Transverse colon (tissue), 4 donors: ENCODE results near the gene IL15RA. TPM values are rescaled to one million over a fixed set of nuclear protein-coding genes. Genes with fewer than 3 reads are reported as not detected.

Experiments used
- DNase-seq: peaks from one replicate; pipeline ENCODE4 v3.0.0-alpha.2; 2019
- H3K27ac ChIP-seq, 4 donors: fragments of 200-600 bp; sonication (generic); 2 replicates each; pipeline ENCODE4 v1.5.1; 2016 to 2018; ENCODE audit warnings: inconsistent platforms in 4 of 4
- H3K27me3 ChIP-seq: fragments of 200-600 bp; sonication (generic); 2 replicates; pipeline ENCODE4 v1.5.1; 2017; ENCODE audit warnings: inconsistent platforms
- H3K36me3 ChIP-seq, 4 donors: fragments of 200-600 bp; sonication (generic); 2 replicates each; pipeline ENCODE4 v1.5.1; 2017 to 2019; ENCODE audit warnings: inconsistent platforms in 4 of 4
- H3K4me1 ChIP-seq, 4 donors: fragments of 200-600 bp; sonication (generic); 2 replicates each; pipeline ENCODE4 v1.5.1; 2017 to 2020; ENCODE audit warnings: inconsistent platforms in 4 of 4
- H3K4me3 ChIP-seq, 4 donors: fragments of 200-600 bp; sonication (generic); 1 replicate in 1 of 4; 2 replicates in 3 of 4; pipeline versions ENCODE4 v1.5.1 to v1.6.1; 2017 to 2019; ENCODE audit warnings: inconsistent platforms in 4 of 4
- H3K9me3 ChIP-seq, 2 donors: fragments of 200-600 bp; sonication (generic); 2 replicates each; pipeline ENCODE4 v1.5.1; 2017 to 2019; ENCODE audit warnings: inconsistent platforms in 2 of 2
- CTCF ChIP-seq, 5 experiments: fragments of 200-600 bp in 3 of 5; fragments of 450-650 bp in 2 of 5; sonication (generic) in 3 of 5; IDR thresholded peaks; 1 replicate in 2 of 5; 2 replicates in 3 of 5; pipeline ENCODE4 v1.5.1; 2016 to 2017; ENCODE audit warnings: antibody characterized with exemption in 5 of 5, inconsistent platforms in 3 of 5, mild to moderate bottlenecking in 2 of 5, moderate library complexity in 1 of 5
- EP300 ChIP-seq: sonication (generic); formaldehyde crosslinking; IDR thresholded peaks from one replicate; pipeline ENCODE4 v1.6.1; 2017; ENCODE audit warnings: antibody characterized with exemption, low read depth
- POLR2A ChIP-seq: fragments of 450-650 bp; IDR thresholded peaks from one replicate; pipeline ENCODE4 v1.6.1; 2016; ENCODE audit warnings: antibody characterized with exemption, mild to moderate bottlenecking, moderate library complexity
- POLR2AphosphoS5 ChIP-seq, 3 donors: sonication (generic); formaldehyde crosslinking; IDR thresholded peaks; one replicate each; pipeline ENCODE4 v1.6.1; 2016; ENCODE audit warnings: antibody characterized with exemption in 3 of 3
- WGBS, 2 donors: methylation state at CpG; one replicate each; pipeline ENCODE4 v1.1.5; 2018; ENCODE audit warnings: low coverage in 1 of 2; 5-methylcytosine and 5-hydroxymethylcytosine counted together
- in situ Hi-C, 4 donors: fragments of 200-750 bp; cut with MboI; loops; one replicate each; pipeline versions ENCODE4 v1.15.0 to v1.15.1; 2017; ENCODE audit warnings: low sequenced_read_pairs in 3 of 4, low pct_ligation_motif_present in 1 of 4, low pct_unique_long_range_greater_than_20kb in 1 of 4
- intact Hi-C: fragments of 100-400 bp; cut with DNase I; formaldehyde crosslinking; loops from one replicate; pipeline ENCODE4 v1.15.1; 2023; ENCODE audit warnings: low total_unique reads
- total RNA-seq, 4 donors: library from RNA; depleted of rRNA; stranded (reverse); fragments of >200 nt; gene quantifications; one replicate each; pipeline ENCODE4 v1.1.0, GENCODE V29; 2016

IL15RA gene
- total RNA-seq, 4 donors from 2014 or later, result 3.7 to 58.1 (median 24.6) TPM

GRCh38 chr10:6022660-6023059, 45.3 kb upstream of the IL15RA start:
- in situ Hi-C loops (no loop called here), intact Hi-C loops (no loop called here)
- 45 to 54% methylated on average over 2 to 3 of the region's 3 CpGs for WGBS, 2 donors

DNA sequence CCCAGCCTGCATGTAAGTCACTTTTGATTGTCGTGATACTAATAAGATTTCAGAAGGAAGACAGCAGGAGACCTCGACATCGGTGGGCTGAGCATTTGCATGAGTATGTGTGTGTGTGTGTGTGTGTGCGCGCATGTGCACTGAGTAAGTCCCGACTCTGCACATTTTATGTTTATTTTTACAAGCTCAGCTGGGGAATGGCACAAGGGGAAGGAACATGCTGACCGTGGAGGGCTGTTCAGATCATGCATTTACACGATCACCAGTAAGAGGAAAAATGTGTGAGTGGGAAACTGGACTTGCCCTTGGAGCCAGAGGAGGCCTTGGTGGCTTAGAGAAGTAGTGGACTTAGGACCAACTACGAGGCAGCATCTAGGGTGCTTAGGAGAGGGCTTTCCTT, 43.5 kb upstream of the IL15RA start:
- Histone ChIP-seq H3K4me3 (no peak overlapping the region), H3K36me3 (no peaks in the 10 kb centered on the region), H3K27ac (no peak overlapping the region), H3K27me3 (no peaks in the 10 kb centered on the region), H3K9me3 (no peaks in the 10 kb centered on the region), H3K4me1 (peaks cover 0 to 13% (median 5%) of the 10 kb centered on the region in 4 donors)
- TF ChIP-seq CTCF (IDR thresholded peaks at IDR 0.05), result no peak
- TF ChIP-seq EP300, result no peak
- no peak for TF ChIP-seq POLR2A
- in situ Hi-C loops (no loop called here), intact Hi-C loops (no loop called here)
- 76 to 80% methylated on average over 7 to 9 of the region's 9 CpGs for WGBS, 2 donors
- DNase-seq, result no peak

More at GRCh38 chr10:6022660-6023059, 45.3 kb upstream of the IL15RA start:
- no peak for DNase-seq
- Histone ChIP-seq H3K27me3 (no peaks in the 10 kb centered on the region), H3K4me1 (peaks cover 0 to 7% (median 3%) of the 10 kb centered on the region in 4 donors), H3K27ac (peak overlapping the region in 1 of 4 donors; percentile 32), H3K9me3 (no peaks in the 10 kb centered on the region), H3K4me3 (no peak overlapping the region), H3K36me3 (no peaks in the 10 kb centered on the region)
- no peak for TF ChIP-seq EP300
- no peak for TF ChIP-seq POLR2AphosphoS5 (IDR thresholded peaks at IDR 0.05)
- no peak for TF ChIP-seq POLR2A
- no peak for TF ChIP-seq CTCF (IDR thresholded peaks at IDR 0.05)

- in situ Hi-C loops, result loop anchor here in 2 of 4 donors (10.0 kb wide), 1 partner anchor 65 kb away; the partner anchor contains the start of gene RBM17 (in 2 of the 2)
- Histone ChIP-seq H3K4me3 (no peak overlapping the region), H3K4me1 (peaks cover 0 to 13% (median 5%) of the 10 kb centered on the region in 4 donors), H3K36me3 (no peaks in the 10 kb centered on the region), H3K27ac (no peak overlapping the region), H3K27me3 (no peaks in the 10 kb centered on the region), H3K9me3 (no peaks in the 10 kb centered on the region)
- 80% methylated on average over 1 to 12 of the region's 12 CpGs for WGBS, 2 donors
- intact Hi-C loops, result no loop called here
- DNase-seq, result no peak
- TF ChIP-seq POLR2AphosphoS5 (IDR thresholded peaks at IDR 0.05) (no peak), POLR2A (no peak), CTCF (IDR thresholded peaks at IDR 0.05) (no peak), EP300 (no peak)
Measured at GRCh38 chr10:6019796-6020195, 42.5 kb upstream of the IL15RA start.

DNA sequence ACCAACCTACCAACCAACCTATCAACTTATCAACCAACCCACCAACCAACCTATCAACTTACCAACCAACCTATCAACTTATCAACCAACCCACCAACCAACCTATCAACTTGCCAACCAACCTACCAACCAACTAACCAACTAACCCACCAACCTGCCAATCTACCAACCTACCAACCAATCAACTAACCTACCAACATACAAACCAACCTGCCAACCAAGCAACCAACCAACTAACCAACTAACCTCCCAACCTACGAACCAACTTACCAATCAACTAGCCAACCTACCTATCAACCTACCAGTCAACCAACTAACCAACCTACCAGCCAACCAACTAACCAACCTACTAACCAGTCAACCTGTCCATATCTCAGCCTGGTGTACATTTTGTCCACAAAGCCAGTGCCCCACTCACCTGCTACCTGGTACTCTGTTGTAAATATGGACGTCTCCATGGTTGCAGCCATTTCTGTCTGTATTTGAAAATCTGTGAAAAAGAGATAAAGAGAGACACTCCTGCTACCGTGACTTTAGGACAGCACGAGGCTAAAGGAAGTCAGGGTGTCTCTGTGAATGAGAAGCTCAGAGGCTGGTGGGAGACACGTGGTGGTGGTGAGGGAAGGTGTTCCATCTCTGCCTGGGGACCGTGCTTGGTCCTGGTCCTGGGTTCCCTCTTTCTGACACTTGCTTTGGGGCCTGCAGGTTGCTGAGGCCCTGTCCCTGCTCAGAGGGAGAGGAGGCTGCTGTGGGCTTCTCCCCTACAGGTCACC, 41.9 kb upstream of the IL15RA start:
- intact Hi-C loops, result no loop called here
- H3K27me3 ChIP-seq, result no peaks in the 10 kb centered on the region
- H3K9me3 ChIP-seq, result no peaks in the 10 kb centered on the region
- in situ Hi-C loops, result loop anchor here in 2 of 4 donors (10.0 kb wide), 1 partner anchor 66 kb away; the partner anchor contains the start of gene RBM17 (in 2 of the 2)
- WGBS, 2 donors, result 93 to 97% methylated on average over 6 of the region's 6 CpGs
- H3K27ac ChIP-seq, result no peak overlapping the region
- H3K4me1 ChIP-seq, result peaks cover 0 to 13% (median 5%) of the 10 kb centered on the region in 4 donors
- no peaks in the 10 kb centered on the region for H3K36me3 ChIP-seq
- no peak overlapping the region for H3K4me3 ChIP-seq
- DNase-seq, result no peak
- no peak for TF ChIP-seq POLR2AphosphoS5 (IDR thresholded peaks at IDR 0.05)
